ENCODE measurements around the gene SEC24C. TPM values are rescaled to one million over a fixed set of nuclear protein-coding genes. Genes with fewer than 3 reads are reported as not detected.
"Not testable (repeated sequence)": the region's sequence is repeated elsewhere in the genome, so short reads cannot be mapped to it uniquely, and the experiment has no call there.

The SEC24C gene
- total RNA-seq, 1 experiment from 2014 or later = 325 TPM

GRCh38 chr10:73790886-73791625 lies 46.9 kb downstream of the SEC24C start:
- no peak for ATAC-seq
- Histone ChIP-seq H3K27ac (ENCODE audit: low read length) (no peak overlapping the region), H3K4me3 (ENCODE audit: low read length) (no peak overlapping the region), H3K9me3 (ENCODE audit: low read length) (no peaks in the 10 kb centered on the region), H3K4me1 (ENCODE audit: insufficient read depth, low read length) (peaks cover 10% of the 10 kb centered on the region), H3K4me2 (ENCODE audit: low read length) (no peak overlapping the region), H3K79me2 (ENCODE audit: low read length) (peaks cover 27% of the 10 kb centered on the region), H3K9ac (ENCODE audit: low read length) (no peak overlapping the region), H3K9me2 (replicated peaks; ENCODE audit: low read length) (no peaks in the 10 kb centered on the region), H4K20me1 (ENCODE audit: low read length) (0 out of 2 replicates have a peak, but pooled peaks cover 5% of the 10 kb centered on the region), H3K36me3 (ENCODE audit: low read depth, low read length) (peaks cover 56% of the 10 kb centered on the region), H3F3A (ENCODE audit: low read length, unreplicated experiment) (no peaks in the 10 kb centered on the region), H3K27me3 (ENCODE audit: low read length) (no peaks in the 10 kb centered on the region), H2AFZ (ENCODE audit: low read length) (no peak overlapping the region)
- BruUV-seq (replicated peaks) = no TSS peak
- DNase-seq = no peak
- POLR2A ChIA-PET (ENCODE audit: unreplicated experiment) = interaction anchor here (0.8 kb wide), 1 partner anchor 18 kb away, joined by 6 read pairs; no protein-coding TSS in a partner anchor
- TF ChIP-seq, protein P1, sequence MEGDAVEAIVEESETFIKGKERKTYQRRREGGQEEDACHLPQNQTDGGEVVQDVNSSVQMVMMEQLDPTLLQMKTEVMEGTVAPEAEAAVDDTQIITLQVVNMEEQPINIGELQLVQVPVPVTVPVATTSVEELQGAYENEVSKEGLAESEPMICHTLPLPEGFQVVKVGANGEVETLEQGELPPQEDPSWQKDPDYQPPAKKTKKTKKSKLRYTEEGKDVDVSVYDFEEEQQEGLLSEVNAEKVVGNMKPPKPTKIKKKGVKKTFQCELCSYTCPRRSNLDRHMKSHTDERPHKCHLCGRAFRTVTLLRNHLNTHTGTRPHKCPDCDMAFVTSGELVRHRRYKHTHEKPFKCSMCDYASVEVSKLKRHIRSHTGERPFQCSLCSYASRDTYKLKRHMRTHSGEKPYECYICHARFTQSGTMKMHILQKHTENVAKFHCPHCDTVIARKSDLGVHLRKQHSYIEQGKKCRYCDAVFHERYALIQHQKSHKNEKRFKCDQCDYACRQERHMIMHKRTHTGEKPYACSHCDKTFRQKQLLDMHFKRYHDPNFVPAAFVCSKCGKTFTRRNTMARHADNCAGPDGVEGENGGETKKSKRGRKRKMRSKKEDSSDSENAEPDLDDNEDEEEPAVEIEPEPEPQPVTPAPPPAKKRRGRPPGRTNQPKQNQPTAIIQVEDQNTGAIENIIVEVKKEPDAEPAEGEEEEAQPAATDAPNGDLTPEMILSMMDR (conservative IDR thresholded peaks at IDR 0.05; ENCODE audit: low read depth, low read length) = no peak
- TF ChIP-seq EZH2phosphoT487 (IDR thresholded peaks at IDR 0.05; ENCODE audit: borderline replicate concordance, low read length) (no peak), EZH2 (IDR thresholded peaks at IDR 0.05; ENCODE audit: low read length, unreplicated experiment) (no peak)
- intact Hi-C loops (cut with micrococcal nuclease) = no loop called here
- CTCF ChIA-PET = no interaction called here

DNA sequence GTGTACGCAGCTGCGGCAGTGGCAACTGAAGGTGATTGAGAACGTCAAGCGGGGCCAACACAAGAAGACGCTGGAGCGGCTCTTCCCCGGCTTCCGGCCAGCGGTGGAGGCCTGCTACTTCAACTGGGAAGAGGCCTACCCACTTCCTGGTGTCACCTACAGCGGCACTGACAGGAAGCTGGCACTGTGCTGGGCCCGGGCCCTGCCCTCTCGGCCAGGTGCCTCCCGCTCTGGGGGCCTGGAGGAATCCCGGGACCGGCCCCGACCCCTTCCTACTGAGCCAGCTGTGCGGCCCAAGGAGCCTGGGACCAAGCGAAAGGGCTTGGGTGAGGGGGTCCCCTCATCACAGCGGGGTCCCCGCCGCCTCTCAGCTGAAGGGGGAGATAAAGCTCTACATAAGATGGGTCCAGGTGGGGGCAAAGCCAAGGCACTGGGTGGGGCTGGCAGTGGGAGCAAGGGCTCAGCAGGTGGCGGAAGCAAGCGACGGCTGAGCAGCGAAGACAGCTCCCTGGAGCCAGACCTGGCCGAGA lies 47.8 kb downstream of the SEC24C start:
- Histone ChIP-seq H3K9me2 (replicated peaks; ENCODE audit: low read length) (no peaks in the 10 kb centered on the region), H4K20me1 (ENCODE audit: low read length) (no peaks in the 10 kb centered on the region), H3K36me3 (ENCODE audit: low read depth, low read length) (peaks cover 63% of the 10 kb centered on the region), H3K4me3 (ENCODE audit: low read length) (no peak overlapping the region), H3K79me2 (ENCODE audit: low read length) (peaks cover 18% of the 10 kb centered on the region), H3K9me3 (ENCODE audit: low read length) (no peaks in the 10 kb centered on the region), H3K27me3 (ENCODE audit: low read length) (no peaks in the 10 kb centered on the region), H3K4me1 (ENCODE audit: insufficient read depth, low read length) (peaks cover 5% of the 10 kb centered on the region), H3K4me2 (ENCODE audit: low read length) (no peak overlapping the region), H3K27ac (ENCODE audit: low read length) (no peak overlapping the region), H2AFZ (ENCODE audit: low read length) (no peak overlapping the region), H3K9ac (ENCODE audit: low read length) (no peak overlapping the region), H3F3A (ENCODE audit: low read length, unreplicated experiment) (no peaks in the 10 kb centered on the region)
- BruUV-seq (replicated peaks) = no TSS peak
- CTCF ChIA-PET = no interaction called here
- DNase-seq (no peak), ATAC-seq (no peak)
- intact Hi-C loops (cut with micrococcal nuclease) = no loop called here
- POLR2A ChIA-PET (ENCODE audit: unreplicated experiment) = no interaction called here
- TF ChIP-seq EZH2 (IDR thresholded peaks at IDR 0.05; ENCODE audit: low read length, unreplicated experiment) (no peak), EZH2phosphoT487 (IDR thresholded peaks at IDR 0.05; ENCODE audit: borderline replicate concordance, low read length) (no peak)
- TF ChIP-seq, protein P1 (conservative IDR thresholded peaks at IDR 0.05; ENCODE audit: low read depth, low read length) = no peak

DNA sequence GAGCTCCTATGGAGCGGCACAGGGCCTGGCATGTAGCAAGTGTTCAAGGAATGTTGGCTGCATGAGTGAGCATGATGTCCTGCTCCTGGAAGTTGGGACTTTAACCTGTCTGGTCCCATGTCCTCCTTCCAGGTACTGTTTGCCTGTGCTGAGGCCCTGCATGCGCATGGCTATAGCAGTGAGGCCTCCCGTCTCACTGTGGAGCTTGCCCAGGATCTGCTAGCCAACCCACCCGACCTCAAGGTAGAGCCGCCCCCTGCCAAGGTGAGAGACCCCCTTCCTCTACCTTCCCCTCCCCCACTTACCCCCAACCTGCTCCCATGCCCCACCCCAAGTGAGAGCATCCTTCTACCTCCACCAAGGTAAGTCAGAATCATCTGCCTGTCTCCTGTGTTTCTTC lies 49.3 kb downstream of the SEC24C start:
- no peak for DNase-seq
- intact Hi-C loops (cut with micrococcal nuclease) = no loop called here
- TF ChIP-seq EZH2phosphoT487 (IDR thresholded peaks at IDR 0.05; ENCODE audit: borderline replicate concordance, low read length) (no peak), EZH2 (IDR thresholded peaks at IDR 0.05; ENCODE audit: low read length, unreplicated experiment) (no peak)
- TF ChIP-seq, protein P1 (conservative IDR thresholded peaks at IDR 0.05; ENCODE audit: low read depth, low read length) = no peak
- no peak overlapping the region for H3K4me3 ChIP-seq (ENCODE audit: low read length)
- H3K36me3 ChIP-seq (ENCODE audit: low read depth, low read length) = peaks cover 78% of the 10 kb centered on the region
- no peaks in the 10 kb centered on the region for H3K9me2 ChIP-seq (replicated peaks; ENCODE audit: low read length)
- no peaks in the 10 kb centered on the region for H4K20me1 ChIP-seq (ENCODE audit: low read length)
- H2AFZ ChIP-seq (ENCODE audit: low read length) = no peak overlapping the region
- H3K27me3 ChIP-seq (ENCODE audit: low read length) = no peaks in the 10 kb centered on the region
- H3K27ac ChIP-seq (ENCODE audit: low read length) = no peak overlapping the region
- peaks cover 3% of the 10 kb centered on the region for H3K79me2 ChIP-seq (ENCODE audit: low read length)
- no peak for ATAC-seq
- H3K4me2 ChIP-seq (ENCODE audit: low read length) = no peak overlapping the region
- no peaks in the 10 kb centered on the region for H3K4me1 ChIP-seq (ENCODE audit: insufficient read depth, low read length)
- H3K9me3 ChIP-seq (ENCODE audit: low read length) = no peaks in the 10 kb centered on the region
- BruUV-seq (replicated peaks) = no TSS peak
- H3F3A ChIP-seq (ENCODE audit: low read length, unreplicated experiment) = no peaks in the 10 kb centered on the region
- CTCF ChIA-PET = no interaction called here
- POLR2A ChIA-PET (ENCODE audit: unreplicated experiment) = no interaction called here
- no peak overlapping the region for H3K9ac ChIP-seq (ENCODE audit: low read length)

GRCh38 chr10:73795491-73795890 lies 51.3 kb downstream of the SEC24C start:
- H3K9ac ChIP-seq (ENCODE audit: low read length); H3F3A ChIP-seq (ENCODE audit: low read length, unreplicated experiment); H4K20me1 ChIP-seq (ENCODE audit: low read length); H3K27ac ChIP-seq (ENCODE audit: low read length); H3K27me3 ChIP-seq (ENCODE audit: low read length); DNase-seq; intact Hi-C loops (cut with micrococcal nuclease); H3K9me3 ChIP-seq (ENCODE audit: low read length); H3K4me3 ChIP-seq (ENCODE audit: low read length); POLR2A ChIA-PET (ENCODE audit: unreplicated experiment); H3K9me2 ChIP-seq (replicated peaks; ENCODE audit: low read length); H2AFZ ChIP-seq (ENCODE audit: low read length); BruUV-seq (replicated peaks); H3K79me2 ChIP-seq (ENCODE audit: low read length); H3K4me2 ChIP-seq (ENCODE audit: low read length); ATAC-seq; H3K4me1 ChIP-seq (ENCODE audit: insufficient read depth, low read length); CTCF ChIA-PET: not testable (repeated sequence)
- H3K36me3 ChIP-seq (ENCODE audit: low read depth, low read length) = peaks cover 82% of the 10 kb centered on the region

Measured in PC-3 (cell line).